ENCODE data around the gene STK24. TPM values are rescaled to one million over a fixed set of nuclear protein-coding genes. Genes with fewer than 3 reads are reported as not detected.

Gene STK24
- total and polyA plus RNA-seq, 10 of the 15 experiments (the other 5 are each of a cell fraction or from before 2014, with no cell fraction given) = 7.5 to 115 (median 52.9) TPM

- SMC1A ChIA-PET (ENCODE audit: uncharacterized antibody, unreplicated experiment) = interaction anchor here (0.8 to 1.0 kb wide), 2 partner anchors 12 to 59 kb away, joined by 3 read pairs; no protein-coding TSS in a partner anchor
- CTCF ChIA-PET = no interaction called here
- intact Hi-C loops (cut with micrococcal nuclease; ENCODE audit: unreplicated experiment) = no loop called here
Observed at GRCh38 chr13:98585946-98586345, 9.0 kb upstream of the STK24 start.

More at GRCh38 chr13:98585946-98586345, 9.0 kb upstream of the STK24 start:
- ChIA-PET POLR2A (no interaction called here), RAD21 (ENCODE audit: unreplicated experiment) (no interaction called here)
- in situ Hi-C loops (cut with MboI) = no loop called here
- H3K4me3 ChIP-seq = no peak overlapping the region
- no peaks in the 10 kb centered on the region for H3K4me1 ChIP-seq (ENCODE audit: control insufficient read depth, insufficient read depth, low read length)
- no peak overlapping the region for H3K27ac ChIP-seq (ENCODE audit: control insufficient read depth, insufficient read depth)
- no peaks in the 10 kb centered on the region for H3K36me3 ChIP-seq (ENCODE audit: control insufficient read depth in 2 of 2, insufficient read depth in 2 of 2, low read length in 1 of 2)
- ATAC-seq = no peak
- TF ChIP-seq EP300 (IDR thresholded peaks at IDR 0.05; ENCODE audit: borderline replicate concordance in 1 of 2, control insufficient read depth in 1 of 2, low read depth in 2 of 2, low read length in 2 of 2) (no peak), KAT2A (conservative IDR thresholded peaks at IDR 0.05; ENCODE audit: control insufficient read depth, low read depth, low read length) (no peak), USF1 (IDR thresholded peaks at IDR 0.05; ENCODE audit: borderline replicate concordance, extremely low read length, insufficient read depth, low read depth, low read length) (no peak), FOS (IDR thresholded peaks at IDR 0.05; ENCODE audit: borderline replicate concordance, extremely low read depth, insufficient read length) (no peak), CREB1 (IDR thresholded peaks at IDR 0.05; ENCODE audit: low read depth) (no peak), IRF5 (IDR thresholded peaks at IDR 0.05; ENCODE audit: borderline replicate concordance) (no peak), MXI1 (IDR thresholded peaks at IDR 0.05; ENCODE audit: low read depth, low read length) (no peak), IKZF1 (conservative IDR thresholded peaks at IDR 0.05) (no peak), LARP7 (IDR thresholded peaks at IDR 0.05) (no peak), CBX3 (IDR thresholded peaks at IDR 0.05; ENCODE audit: borderline replicate concordance, low read depth) (no peak), SIX5 (IDR thresholded peaks at IDR 0.05; ENCODE audit: low read depth, low read length, severe bottlenecking) (no peak), JUND (IDR thresholded peaks at IDR 0.05; ENCODE audit: low read depth, low read length) (no peak), PBX3 (IDR thresholded peaks at IDR 0.05; ENCODE audit: insufficient replicate concordance, low read depth, low read length) (no peak), NR2C2 (IDR thresholded peaks at IDR 0.05; ENCODE audit: borderline replicate concordance, control insufficient read depth, insufficient read length, low read depth) (no peak)
- TF ChIP-seq, protein P1, sequence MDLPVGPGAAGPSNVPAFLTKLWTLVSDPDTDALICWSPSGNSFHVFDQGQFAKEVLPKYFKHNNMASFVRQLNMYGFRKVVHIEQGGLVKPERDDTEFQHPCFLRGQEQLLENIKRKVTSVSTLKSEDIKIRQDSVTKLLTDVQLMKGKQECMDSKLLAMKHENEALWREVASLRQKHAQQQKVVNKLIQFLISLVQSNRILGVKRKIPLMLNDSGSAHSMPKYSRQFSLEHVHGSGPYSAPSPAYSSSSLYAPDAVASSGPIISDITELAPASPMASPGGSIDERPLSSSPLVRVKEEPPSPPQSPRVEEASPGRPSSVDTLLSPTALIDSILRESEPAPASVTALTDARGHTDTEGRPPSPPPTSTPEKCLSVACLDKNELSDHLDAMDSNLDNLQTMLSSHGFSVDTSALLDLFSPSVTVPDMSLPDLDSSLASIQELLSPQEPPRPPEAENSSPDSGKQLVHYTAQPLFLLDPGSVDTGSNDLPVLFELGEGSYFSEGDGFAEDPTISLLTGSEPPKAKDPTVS (IDR thresholded peaks at IDR 0.05; ENCODE audit: low read depth, low read length) = no peak
- TF ChIP-seq, protein P2, sequence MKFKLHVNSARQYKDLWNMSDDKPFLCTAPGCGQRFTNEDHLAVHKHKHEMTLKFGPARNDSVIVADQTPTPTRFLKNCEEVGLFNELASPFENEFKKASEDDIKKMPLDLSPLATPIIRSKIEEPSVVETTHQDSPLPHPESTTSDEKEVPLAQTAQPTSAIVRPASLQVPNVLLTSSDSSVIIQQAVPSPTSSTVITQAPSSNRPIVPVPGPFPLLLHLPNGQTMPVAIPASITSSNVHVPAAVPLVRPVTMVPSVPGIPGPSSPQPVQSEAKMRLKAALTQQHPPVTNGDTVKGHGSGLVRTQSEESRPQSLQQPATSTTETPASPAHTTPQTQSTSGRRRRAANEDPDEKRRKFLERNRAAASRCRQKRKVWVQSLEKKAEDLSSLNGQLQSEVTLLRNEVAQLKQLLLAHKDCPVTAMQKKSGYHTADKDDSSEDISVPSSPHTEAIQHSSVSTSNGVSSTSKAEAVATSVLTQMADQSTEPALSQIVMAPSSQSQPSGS (IDR thresholded peaks at IDR 0.05; ENCODE audit: low read length) = no peak
- no peak for FAIRE-seq
- 90% methylated on average over 3 of the region's 3 CpGs for WGBS (ENCODE audit: insufficient coverage, insufficient replicate concordance, low lambda C conversion rate, missing lambda C conversion rate)
- no peaks in the 10 kb centered on the region for H3K27me3 ChIP-seq (replicated peaks in 1 of 2; ENCODE audit: control insufficient read depth in 2 of 2, insufficient read depth in 2 of 2, low read length in 1 of 2)
- H3K79me2 ChIP-seq (ENCODE audit: control insufficient read depth, insufficient read depth, low read length) = no peaks in the 10 kb centered on the region
- DNase-seq (ENCODE audit: low read depth, low spot score) = no peak
- no TSS peak for BruUV-seq (replicated peaks)
- no peak overlapping the region for H3K4me2 ChIP-seq (ENCODE audit: control insufficient read depth, insufficient read depth)
- no peak overlapping the region for H2AFZ ChIP-seq (ENCODE audit: control insufficient read depth, low read depth, low read length)
- H4K20me1 ChIP-seq (ENCODE audit: control insufficient read depth, insufficient read depth) = no peaks in the 10 kb centered on the region
- no peaks in the 10 kb centered on the region for H3K9me3 ChIP-seq (replicated peaks; ENCODE audit: control insufficient read depth, insufficient read depth, low read length)
- H3K9ac ChIP-seq (ENCODE audit: control insufficient read depth, insufficient read depth, low read length) = no peak overlapping the region
